HG03066 (cell line): ENCODE measurements around the gene PLXND1.
"Not testable (repeated sequence)": the region's sequence is repeated elsewhere in the genome, so short reads cannot be mapped to it uniquely, and the experiment has no call there.

Experiments used
- ATAC-seq: cut with Tn5 transposase; IDR thresholded peaks from one replicate; pipeline ENCODE4 v1.9.1; 2021; ENCODE audit warnings: low read depth; ENCODE audit not compliant: unreplicated experiment

Gene PLXND1

GRCh38 chr3:129532261-129532660 lies 74.2 kb downstream of the PLXND1 start:
- no peak for ATAC-seq

GRCh38 chr3:129531699-129532098 lies 74.8 kb downstream of the PLXND1 start:
- no peak for ATAC-seq

GRCh38 chr3:129530821-129531220 lies 75.7 kb downstream of the PLXND1 start:
- no peak for ATAC-seq

- no peak for ATAC-seq
Observed at GRCh38 chr3:129530251-129530791, 76.2 kb downstream of the PLXND1 start.

- no peak for ATAC-seq
Observed at GRCh38 chr3:129529436-129530210, 76.9 kb downstream of the PLXND1 start.

GRCh38 chr3:129528589-129529100 lies 77.8 kb downstream of the PLXND1 start, which contains the start of gene RHO:
RHO (plus strand) TSS chr3:129528639; CDS start chr3:129528734, 95 bp downstream.
- ATAC-seq: no peak

GRCh38 chr3:129527262-129527661 lies 79.2 kb downstream of the PLXND1 start:
- ATAC-seq: no peak

GRCh38 chr3:129526121-129526900 lies 80.2 kb downstream of the PLXND1 start:
- peak; percentile 91 for ATAC-seq

GRCh38 chr3:129525341-129525968 lies 81.0 kb downstream of the PLXND1 start:
- ATAC-seq: no peak

GRCh38 chr3:129524081-129524480 lies 82.4 kb downstream of the PLXND1 start:
- no peak for ATAC-seq

- ATAC-seq: no peak
Observed at GRCh38 chr3:129522953-129523352, 83.5 kb downstream of the PLXND1 start.

GRCh38 chr3:129521611-129522010 lies 84.9 kb downstream of the PLXND1 start:
- no peak for ATAC-seq

GRCh38 chr3:129520960-129521359 lies 85.5 kb downstream of the PLXND1 start:
- ATAC-seq: no peak

- ATAC-seq: no peak
Observed at GRCh38 chr3:129519896-129520715, 86.4 kb downstream of the PLXND1 start.

GRCh38 chr3:129519449-129519848 lies 87.0 kb downstream of the PLXND1 start:
- ATAC-seq: no peak

GRCh38 chr3:129518581-129518980 lies 87.9 kb downstream of the PLXND1 start:
- ATAC-seq: no peak

- ATAC-seq: no peak
Observed at GRCh38 chr3:129518038-129518561, 88.4 kb downstream of the PLXND1 start.

- ATAC-seq: no peak
Observed at GRCh38 chr3:129517516-129517915, 89.0 kb downstream of the PLXND1 start.

- ATAC-seq: not testable (repeated sequence)
Observed at GRCh38 chr3:129515821-129516432, 90.5 kb downstream of the PLXND1 start.
